Gastroesophageal sphincter (tissue), 3 donors: Measurements from ENCODE around the gene NAB1.

Experiments used
- EP300 ChIP-seq: sonication (generic); formaldehyde crosslinking; IDR thresholded peaks from one replicate; pipeline ENCODE4 v1.6.1; 2017; ENCODE audit warnings: antibody characterized with exemption, mild to moderate bottlenecking
- TF ChIP-seq, protein P1 (sequence below), 4 experiments: fragments of 200-600 bp in 2 of 4; fragments of 450-650 bp in 2 of 4; sonication (generic) in 1 of 4; IDR thresholded peaks; one replicate each; pipeline ENCODE4 v1.5.1; 2017 to 2019; ENCODE audit warnings: antibody characterized with exemption in 4 of 4, mild to moderate bottlenecking in 2 of 4, moderate library complexity in 2 of 4

DNA sequence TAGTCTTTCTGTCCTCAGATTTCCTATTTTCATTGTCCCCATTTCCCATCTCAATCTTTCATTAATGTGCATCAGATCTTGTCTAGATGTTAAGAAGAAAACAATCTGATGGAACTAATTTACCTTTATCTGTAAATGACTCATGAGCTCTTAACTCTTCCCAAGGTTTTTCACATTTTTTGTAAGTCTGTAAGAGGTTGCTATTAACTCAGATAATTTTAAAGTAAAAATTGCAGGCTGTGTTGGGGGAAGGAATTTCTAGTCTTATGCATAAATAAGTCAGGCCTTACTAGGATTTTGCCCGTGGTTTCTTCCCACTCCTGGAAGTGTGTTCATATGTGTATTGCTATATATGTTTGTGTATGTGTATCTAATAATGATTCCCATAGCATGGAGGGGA is 4.3 kb downstream of the NAB1 start:
- TF ChIP-seq, protein P1, sequence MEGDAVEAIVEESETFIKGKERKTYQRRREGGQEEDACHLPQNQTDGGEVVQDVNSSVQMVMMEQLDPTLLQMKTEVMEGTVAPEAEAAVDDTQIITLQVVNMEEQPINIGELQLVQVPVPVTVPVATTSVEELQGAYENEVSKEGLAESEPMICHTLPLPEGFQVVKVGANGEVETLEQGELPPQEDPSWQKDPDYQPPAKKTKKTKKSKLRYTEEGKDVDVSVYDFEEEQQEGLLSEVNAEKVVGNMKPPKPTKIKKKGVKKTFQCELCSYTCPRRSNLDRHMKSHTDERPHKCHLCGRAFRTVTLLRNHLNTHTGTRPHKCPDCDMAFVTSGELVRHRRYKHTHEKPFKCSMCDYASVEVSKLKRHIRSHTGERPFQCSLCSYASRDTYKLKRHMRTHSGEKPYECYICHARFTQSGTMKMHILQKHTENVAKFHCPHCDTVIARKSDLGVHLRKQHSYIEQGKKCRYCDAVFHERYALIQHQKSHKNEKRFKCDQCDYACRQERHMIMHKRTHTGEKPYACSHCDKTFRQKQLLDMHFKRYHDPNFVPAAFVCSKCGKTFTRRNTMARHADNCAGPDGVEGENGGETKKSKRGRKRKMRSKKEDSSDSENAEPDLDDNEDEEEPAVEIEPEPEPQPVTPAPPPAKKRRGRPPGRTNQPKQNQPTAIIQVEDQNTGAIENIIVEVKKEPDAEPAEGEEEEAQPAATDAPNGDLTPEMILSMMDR (IDR thresholded peaks at IDR 0.05), result no peak
- no peak for TF ChIP-seq EP300
